ENCODE results near the gene PXMP2. TPM values are rescaled to one million over a fixed set of nuclear protein-coding genes. Genes with fewer than 3 reads are reported as not detected.

The PXMP2 gene
- total RNA-seq, 2 donors from 2014 or later, result 26.7 to 27.0 TPM

DNA sequence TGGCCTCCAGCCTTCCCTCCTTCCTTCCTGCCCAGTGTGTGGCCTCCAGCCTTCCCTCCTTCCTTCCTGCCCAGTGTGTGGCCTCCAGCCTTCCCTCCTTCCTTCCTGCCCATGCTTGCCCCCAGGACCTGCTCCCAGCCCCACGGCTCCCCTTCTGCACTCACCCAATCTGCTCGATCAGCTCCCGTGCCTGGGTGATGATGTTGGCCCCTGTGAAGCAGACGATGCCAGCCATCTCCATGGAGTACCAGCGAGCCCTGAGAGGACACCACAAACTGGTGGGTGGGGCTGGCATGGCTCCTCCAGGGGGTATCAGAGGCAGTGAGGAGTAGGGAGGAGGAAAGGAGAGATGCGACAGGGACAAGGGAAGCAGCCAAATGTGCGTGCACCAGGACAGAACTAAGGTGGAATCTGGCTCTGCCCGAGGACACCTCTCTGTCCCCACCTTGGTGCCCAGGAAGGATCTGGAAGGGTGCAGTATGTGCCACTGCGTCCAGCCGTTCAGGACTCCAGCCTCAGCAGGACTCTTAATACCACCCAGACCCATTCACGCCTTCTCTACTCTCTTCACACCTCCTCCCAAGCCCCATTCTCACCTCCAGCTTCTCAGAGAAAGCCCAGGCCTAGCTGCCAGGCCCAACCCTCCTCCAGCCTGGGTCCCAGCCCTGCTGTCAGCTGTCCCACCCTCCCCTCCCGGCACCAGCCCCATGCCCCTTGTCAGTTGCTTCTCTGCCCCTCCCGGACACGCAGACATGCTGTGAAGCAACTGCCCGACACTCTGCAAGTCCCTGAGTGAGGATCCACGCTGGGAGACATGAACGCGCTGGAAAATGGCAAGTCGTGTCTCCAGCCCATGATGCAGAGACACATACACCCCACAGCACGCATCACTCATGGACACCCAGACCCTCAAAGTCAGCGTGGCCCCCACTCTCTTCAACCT, 22.9 kb upstream of the PXMP2 start:
- 89 to 94% methylated on average over 14 to 21 of the region's 21 CpGs for WGBS, 2 experiments (ENCODE audit: insufficient coverage in 1 of 2, insufficient read length in 1 of 2)
- Mint-ChIP-seq H3K36me3 (ENCODE audit: low read depth) (peaks cover 95% of the 10 kb centered on the region), H3K4me3 (no peak overlapping the region)

DNA sequence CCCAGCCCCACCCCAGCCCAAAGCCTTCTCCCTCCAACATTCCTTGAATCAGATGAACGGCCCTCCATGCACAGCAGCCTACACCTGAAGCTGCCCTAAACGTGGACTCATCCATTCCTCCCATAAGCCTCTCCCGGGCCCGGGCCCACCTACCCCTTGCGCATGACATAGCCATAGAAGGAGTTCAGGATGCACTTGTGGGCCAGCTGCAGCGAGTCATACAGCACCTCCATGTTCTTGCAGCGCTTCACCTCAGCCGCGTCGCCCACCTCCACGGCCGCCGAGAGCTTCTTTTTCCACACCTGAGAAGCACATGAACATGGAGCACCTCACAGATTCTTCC, 22.3 kb upstream of the PXMP2 start:
- Histone ChIP-seq H3K9me3 (ENCODE audit: control insufficient read depth, low read length) (no peaks in the 10 kb centered on the region), H3K36me3 (ENCODE audit: control insufficient read depth, insufficient read depth, low read length) (peaks cover 92% of the 10 kb centered on the region), H3K9ac (ENCODE audit: extremely low read depth, low read length, poor library complexity, severe bottlenecking) (no peak overlapping the region), H3K4me1 (ENCODE audit: control insufficient read depth, insufficient read depth, low read length) (peaks cover 6% of the 10 kb centered on the region), H3K4me3 (ENCODE audit: low read length) (no peak overlapping the region), H3K27me3 (ENCODE audit: control insufficient read depth, insufficient read depth, low read length, poor library complexity, severe bottlenecking) (no peaks in the 10 kb centered on the region), H3K27ac (ENCODE audit: low read depth, low read length) (no peak overlapping the region)
- H3K27ac Mint-ChIP-seq, result no peak overlapping the region
- peaks cover 94% of the 10 kb centered on the region for H3K36me3 Mint-ChIP-seq (ENCODE audit: low read depth)
- WGBS, 2 experiments (ENCODE audit: insufficient coverage in 1 of 2, insufficient read length in 1 of 2), result 93 to 97% methylated on average over 7 to 13 of the region's 13 CpGs
- TF ChIP-seq, protein P1, sequence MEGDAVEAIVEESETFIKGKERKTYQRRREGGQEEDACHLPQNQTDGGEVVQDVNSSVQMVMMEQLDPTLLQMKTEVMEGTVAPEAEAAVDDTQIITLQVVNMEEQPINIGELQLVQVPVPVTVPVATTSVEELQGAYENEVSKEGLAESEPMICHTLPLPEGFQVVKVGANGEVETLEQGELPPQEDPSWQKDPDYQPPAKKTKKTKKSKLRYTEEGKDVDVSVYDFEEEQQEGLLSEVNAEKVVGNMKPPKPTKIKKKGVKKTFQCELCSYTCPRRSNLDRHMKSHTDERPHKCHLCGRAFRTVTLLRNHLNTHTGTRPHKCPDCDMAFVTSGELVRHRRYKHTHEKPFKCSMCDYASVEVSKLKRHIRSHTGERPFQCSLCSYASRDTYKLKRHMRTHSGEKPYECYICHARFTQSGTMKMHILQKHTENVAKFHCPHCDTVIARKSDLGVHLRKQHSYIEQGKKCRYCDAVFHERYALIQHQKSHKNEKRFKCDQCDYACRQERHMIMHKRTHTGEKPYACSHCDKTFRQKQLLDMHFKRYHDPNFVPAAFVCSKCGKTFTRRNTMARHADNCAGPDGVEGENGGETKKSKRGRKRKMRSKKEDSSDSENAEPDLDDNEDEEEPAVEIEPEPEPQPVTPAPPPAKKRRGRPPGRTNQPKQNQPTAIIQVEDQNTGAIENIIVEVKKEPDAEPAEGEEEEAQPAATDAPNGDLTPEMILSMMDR (conservative IDR thresholded peaks at IDR 0.05), result no peak
- DNase-seq, result no peak
- no peaks in the 10 kb centered on the region for H3K27me3 Mint-ChIP-seq (ENCODE audit: insufficient read depth)
- H3K9me3 Mint-ChIP-seq, result no peaks in the 10 kb centered on the region
- H3K4me3 Mint-ChIP-seq, result no peak overlapping the region
- peaks cover 21% of the 10 kb centered on the region for H3K4me1 Mint-ChIP-seq

More for the DNA sequence above, 22.9 kb upstream of the PXMP2 start:
- H3K27me3 Mint-ChIP-seq (ENCODE audit: insufficient read depth), result no peaks in the 10 kb centered on the region
- DNase-seq, result peak; percentile 89
- Histone ChIP-seq H3K27ac (ENCODE audit: low read depth, low read length) (no peak overlapping the region), H3K36me3 (ENCODE audit: control insufficient read depth, insufficient read depth, low read length) (peaks cover 93% of the 10 kb centered on the region), H3K4me1 (ENCODE audit: control insufficient read depth, insufficient read depth, low read length) (peaks cover 6% of the 10 kb centered on the region), H3K27me3 (ENCODE audit: control insufficient read depth, insufficient read depth, low read length, poor library complexity, severe bottlenecking) (no peaks in the 10 kb centered on the region), H3K9me3 (ENCODE audit: control insufficient read depth, low read length) (no peaks in the 10 kb centered on the region), H3K9ac (ENCODE audit: extremely low read depth, low read length, poor library complexity, severe bottlenecking) (no peak overlapping the region), H3K4me3 (ENCODE audit: low read length) (no peak overlapping the region)
- no peaks in the 10 kb centered on the region for H3K9me3 Mint-ChIP-seq
- TF ChIP-seq, protein P1 (conservative IDR thresholded peaks at IDR 0.05), result no peak
- H3K27ac Mint-ChIP-seq, result no peak overlapping the region
- peaks cover 17% of the 10 kb centered on the region for H3K4me1 Mint-ChIP-seq

DNA sequence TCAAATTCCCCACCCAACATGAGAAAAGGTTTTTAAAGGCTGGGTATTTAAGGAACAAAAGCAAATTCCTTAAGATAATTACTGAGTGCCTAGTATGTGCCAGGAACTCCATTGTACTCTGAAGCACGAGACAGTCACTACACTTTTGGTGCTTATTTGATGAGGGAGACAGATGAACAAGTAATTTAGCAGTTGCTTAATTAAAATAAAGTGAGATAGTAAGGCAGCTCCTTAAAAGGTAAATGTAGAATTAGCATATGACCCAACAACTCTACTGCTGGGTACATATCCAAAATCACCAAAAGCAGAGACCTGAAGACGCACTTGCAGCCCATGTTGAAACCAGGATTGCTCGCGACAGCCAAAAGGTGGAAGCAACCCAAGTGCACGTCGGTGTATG, 21.6 kb upstream of the PXMP2 start:
- TF ChIP-seq, protein P1 (conservative IDR thresholded peaks at IDR 0.05), result no peak
- peaks cover 91% of the 10 kb centered on the region for H3K36me3 Mint-ChIP-seq (ENCODE audit: low read depth)

More for the DNA sequence above, 21.6 kb upstream of the PXMP2 start:
- Histone ChIP-seq H3K9me3 (ENCODE audit: control insufficient read depth, low read length) (no peaks in the 10 kb centered on the region), H3K4me3 (ENCODE audit: low read length) (no peak overlapping the region), H3K9ac (ENCODE audit: extremely low read depth, low read length, poor library complexity, severe bottlenecking) (no peak overlapping the region), H3K4me1 (ENCODE audit: control insufficient read depth, insufficient read depth, low read length) (peaks cover 6% of the 10 kb centered on the region), H3K27ac (ENCODE audit: low read depth, low read length) (no peak overlapping the region), H3K36me3 (ENCODE audit: control insufficient read depth, insufficient read depth, low read length) (peaks cover 90% of the 10 kb centered on the region), H3K27me3 (ENCODE audit: control insufficient read depth, insufficient read depth, low read length, poor library complexity, severe bottlenecking) (no peaks in the 10 kb centered on the region)
- H3K4me3 Mint-ChIP-seq, result no peak overlapping the region
- no peak for DNase-seq
- H3K27ac Mint-ChIP-seq, result no peak overlapping the region
- WGBS, 2 experiments (ENCODE audit: insufficient coverage in 1 of 2, insufficient read length in 1 of 2), result 92 to 100% methylated on average over 3 to 6 of the region's 6 CpGs
- peaks cover 21% of the 10 kb centered on the region for H3K4me1 Mint-ChIP-seq
- H3K27me3 Mint-ChIP-seq (ENCODE audit: insufficient read depth), result no peaks in the 10 kb centered on the region
- no peaks in the 10 kb centered on the region for H3K9me3 Mint-ChIP-seq
